C4-2B (cell line): ENCODE data around the gene ZFAND2B.

ENCODE experiments used
- H3K27ac ChIP-seq: fragments of 450-650 bp; 2 replicates; pipeline ENCODE4 v1.5.1; 2017
- ZFX ChIP-seq: fragments of 450-650 bp; IDR thresholded peaks from 2 replicates; pipeline ENCODE4 v1.6.1; 2017
- TF ChIP-seq, protein P1 (sequence below): fragments of 450-650 bp; conservative IDR thresholded peaks from 2 replicates; pipeline ENCODE4 v1.5.1; 2017; ENCODE audit warnings: mild to moderate bottlenecking

ZFAND2B gene

GRCh38 chr2:219228911-219229304 lies 22.3 kb downstream of the ZFAND2B start:
- peak overlapping the region; percentile 88 for H3K27ac ChIP-seq
- TF ChIP-seq ZFX = no peak
- TF ChIP-seq, protein P1, sequence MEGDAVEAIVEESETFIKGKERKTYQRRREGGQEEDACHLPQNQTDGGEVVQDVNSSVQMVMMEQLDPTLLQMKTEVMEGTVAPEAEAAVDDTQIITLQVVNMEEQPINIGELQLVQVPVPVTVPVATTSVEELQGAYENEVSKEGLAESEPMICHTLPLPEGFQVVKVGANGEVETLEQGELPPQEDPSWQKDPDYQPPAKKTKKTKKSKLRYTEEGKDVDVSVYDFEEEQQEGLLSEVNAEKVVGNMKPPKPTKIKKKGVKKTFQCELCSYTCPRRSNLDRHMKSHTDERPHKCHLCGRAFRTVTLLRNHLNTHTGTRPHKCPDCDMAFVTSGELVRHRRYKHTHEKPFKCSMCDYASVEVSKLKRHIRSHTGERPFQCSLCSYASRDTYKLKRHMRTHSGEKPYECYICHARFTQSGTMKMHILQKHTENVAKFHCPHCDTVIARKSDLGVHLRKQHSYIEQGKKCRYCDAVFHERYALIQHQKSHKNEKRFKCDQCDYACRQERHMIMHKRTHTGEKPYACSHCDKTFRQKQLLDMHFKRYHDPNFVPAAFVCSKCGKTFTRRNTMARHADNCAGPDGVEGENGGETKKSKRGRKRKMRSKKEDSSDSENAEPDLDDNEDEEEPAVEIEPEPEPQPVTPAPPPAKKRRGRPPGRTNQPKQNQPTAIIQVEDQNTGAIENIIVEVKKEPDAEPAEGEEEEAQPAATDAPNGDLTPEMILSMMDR = no peak

- peak; percentile 68; the same call in 1 of the 2 replicates for TF ChIP-seq ZFX
- TF ChIP-seq, protein P1 = no peak
- H3K27ac ChIP-seq = peak within 1 kb of the TSS; percentile 88
These were observed 22.9 kb downstream of the ZFAND2B start, which contains the start of the genes ANKZF1 and ATG9A for GRCh38 chr2:219229305-219230058. Gene ANKZF1 (plus strand): TSS chr2:219229806. CDS start chr2:219230258, 452 bp downstream. Gene ATG9A (minus strand): TSS chr2:219229636. CDS start chr2:219228024, 1,612 bp downstream.

DNA sequence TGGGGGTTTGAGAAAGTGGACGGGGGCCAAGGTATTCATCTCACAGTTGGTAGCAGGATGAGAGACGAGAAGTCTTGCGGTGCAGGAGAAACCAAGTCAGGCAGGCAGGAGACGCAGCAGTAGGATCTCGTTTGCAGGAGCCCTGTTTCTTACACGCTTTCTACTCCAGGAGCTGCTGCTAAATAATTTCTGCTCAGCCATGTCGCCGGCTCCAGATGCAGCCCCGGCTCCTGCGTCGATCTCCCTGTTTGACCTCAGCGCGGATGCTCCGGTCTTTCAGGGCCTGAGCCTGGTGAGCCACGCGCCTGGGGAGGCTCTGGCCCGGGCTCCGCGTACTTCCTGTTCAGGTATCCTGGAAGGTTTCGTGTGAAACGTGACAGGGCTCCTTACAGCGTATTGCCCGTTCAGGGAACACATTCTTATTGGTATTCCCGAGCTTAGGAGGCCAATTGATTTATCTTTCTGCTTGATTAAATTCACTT lies 23.5 kb downstream of the ZFAND2B start:
- no peak for TF ChIP-seq ZFX
- TF ChIP-seq, protein P1 = no peak
- peak overlapping the region; percentile 88 for H3K27ac ChIP-seq

GRCh38 chr2:219234331-219234730 lies 27.7 kb downstream of the ZFAND2B start:
- H3K27ac ChIP-seq = no peak overlapping the region
- TF ChIP-seq, protein P1 = no peak
- TF ChIP-seq ZFX = no peak

DNA sequence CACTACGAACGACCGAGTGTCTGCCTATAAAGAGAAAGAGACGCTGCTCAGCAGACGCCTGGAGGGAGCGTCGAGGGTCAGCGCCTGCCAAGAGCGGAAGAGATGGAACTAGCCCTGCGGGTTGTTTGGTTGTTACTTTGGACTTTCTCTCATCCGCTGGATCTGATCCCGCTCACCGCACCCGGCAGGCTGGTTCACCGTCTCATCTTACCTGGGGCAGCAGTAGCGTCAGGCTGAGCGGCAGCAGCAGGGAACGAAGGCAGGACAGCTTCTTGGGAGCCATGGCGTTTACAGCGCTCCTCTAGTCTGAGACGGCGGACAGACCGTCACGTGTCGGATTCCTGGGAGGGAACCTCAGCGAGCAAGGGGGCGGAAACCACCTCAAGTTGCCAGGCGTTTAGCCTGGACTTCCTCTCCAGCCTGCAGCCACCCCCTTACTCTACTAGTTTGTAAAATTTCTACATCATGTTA lies 36.7 kb downstream of the ZFAND2B start:
- TF ChIP-seq, protein P1 = no peak
- TF ChIP-seq ZFX = no peak
- no peak overlapping the region for H3K27ac ChIP-seq

- TF ChIP-seq, protein P1 = no peak
- TF ChIP-seq ZFX = no peak
- H3K27ac ChIP-seq = peak overlapping the region; percentile 81
These were observed 38.2 kb downstream of the ZFAND2B start for GRCh38 chr2:219244789-219245147.

- H3K27ac ChIP-seq = peak within 1 kb of the TSS; percentile 81
- TF ChIP-seq, protein P1 = no peak
- peak; percentile 77 for TF ChIP-seq ZFX
These were observed 38.7 kb downstream of the ZFAND2B start, which contains the start of the genes GLB1L and STK16 for GRCh38 chr2:219245148-219245898. Gene GLB1L (minus strand): TSS chr2:219245444. CDS start chr2:219243573, 1,871 bp downstream. Gene STK16 (plus strand): TSS chr2:219245479. CDS start chr2:219246000, 521 bp downstream.
